ENCODE data around the gene CDK6.
"Not testable (repeated sequence)": the region's sequence is repeated elsewhere in the genome, so short reads cannot be mapped to it uniquely, and the experiment has no call there.

CDK6 gene

DNA sequence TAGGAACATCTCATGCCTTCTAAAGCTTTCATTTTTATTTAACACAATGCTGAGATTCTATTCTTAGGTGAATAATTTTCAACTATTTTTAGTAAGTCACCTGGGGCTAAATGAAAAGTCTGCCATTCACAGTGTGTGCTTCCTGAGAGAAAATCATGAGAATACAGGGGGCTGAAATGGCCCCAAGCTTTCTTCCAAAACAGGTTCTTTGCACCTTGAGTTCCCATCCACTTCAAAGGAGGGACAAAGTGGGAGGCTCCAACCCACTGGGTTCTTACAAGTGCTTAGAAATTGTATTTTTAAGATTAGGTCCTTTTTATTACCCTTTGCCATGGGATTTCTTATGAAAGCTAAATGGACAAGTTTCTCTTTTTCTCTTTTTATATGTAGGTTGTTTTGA, 224.6 kb downstream of the CDK6 start:
- DNase-seq: no peak

DNA sequence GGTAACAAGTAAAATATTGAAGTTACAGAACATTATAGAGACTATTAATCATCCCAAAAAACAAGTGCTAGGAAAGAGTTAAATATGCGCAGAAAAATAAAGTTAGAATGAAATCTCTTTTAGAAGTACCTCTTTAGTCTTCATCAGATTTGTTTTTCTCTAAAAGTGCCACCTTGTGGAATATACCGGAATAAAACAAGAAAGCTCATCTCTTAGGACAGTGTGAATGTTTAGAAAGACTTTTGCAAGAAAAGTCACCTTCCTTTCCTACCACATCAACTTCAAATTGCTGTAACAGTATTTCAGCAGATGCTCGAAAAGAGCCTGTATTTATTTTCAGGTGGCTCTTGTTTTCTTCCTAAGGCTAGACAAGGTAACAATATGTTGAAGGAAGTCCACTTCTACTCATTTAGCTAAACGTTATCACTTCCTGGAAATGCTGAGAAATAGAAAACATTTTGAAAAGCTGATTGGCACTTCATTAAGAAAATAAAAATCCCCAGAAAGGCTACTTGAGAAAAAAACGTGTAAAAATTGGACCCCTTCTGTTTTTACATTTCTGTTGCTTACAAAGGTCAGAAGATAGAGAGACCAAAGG, 226.4 kb downstream of the CDK6 start:
- no peak for DNase-seq

DNA sequence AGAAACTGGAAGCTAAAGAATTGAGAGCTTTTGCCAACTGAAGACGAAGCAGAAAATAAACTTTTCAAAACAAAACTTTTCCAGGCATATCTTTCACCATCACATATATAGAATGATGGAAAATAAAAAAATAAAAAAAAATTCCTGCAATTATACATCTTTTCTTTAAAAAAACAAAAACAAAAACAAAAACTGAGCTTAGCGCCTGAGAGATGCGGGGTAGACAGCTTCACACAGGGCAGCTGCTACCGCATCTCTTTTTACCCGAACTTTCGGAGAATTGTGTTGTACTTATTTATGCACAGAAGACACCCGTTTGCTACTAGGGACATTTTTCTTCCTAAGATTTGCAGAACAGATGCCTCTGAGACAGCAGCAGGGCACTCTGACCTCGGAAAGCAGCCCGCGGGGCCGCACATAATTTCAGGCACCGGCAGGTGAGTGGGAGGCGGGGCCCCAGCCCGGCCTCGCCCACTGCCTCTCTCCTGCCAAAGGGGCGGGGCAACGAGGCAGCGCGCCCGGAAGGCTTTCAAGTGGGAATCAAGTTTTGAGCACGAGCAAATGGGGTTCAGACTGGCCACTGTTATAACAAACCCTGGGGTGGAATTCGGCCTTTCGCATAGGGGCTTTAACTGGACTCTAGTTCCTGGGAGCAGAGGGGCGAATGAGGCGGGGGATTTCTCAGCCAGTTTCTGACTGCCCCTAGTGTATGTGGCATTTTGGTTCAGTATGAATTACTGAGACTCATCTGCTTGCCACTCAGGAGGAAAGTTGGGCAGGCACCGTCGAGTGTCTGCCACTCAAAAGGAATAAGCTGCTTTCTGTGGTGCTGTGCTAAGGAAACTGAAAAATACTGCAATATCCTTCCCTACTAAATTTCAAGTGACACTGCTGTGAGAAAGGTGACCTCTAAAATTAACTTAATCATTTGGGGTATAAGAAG, 227.7 kb downstream of the CDK6 start:
- DNase-seq: no peak

DNA sequence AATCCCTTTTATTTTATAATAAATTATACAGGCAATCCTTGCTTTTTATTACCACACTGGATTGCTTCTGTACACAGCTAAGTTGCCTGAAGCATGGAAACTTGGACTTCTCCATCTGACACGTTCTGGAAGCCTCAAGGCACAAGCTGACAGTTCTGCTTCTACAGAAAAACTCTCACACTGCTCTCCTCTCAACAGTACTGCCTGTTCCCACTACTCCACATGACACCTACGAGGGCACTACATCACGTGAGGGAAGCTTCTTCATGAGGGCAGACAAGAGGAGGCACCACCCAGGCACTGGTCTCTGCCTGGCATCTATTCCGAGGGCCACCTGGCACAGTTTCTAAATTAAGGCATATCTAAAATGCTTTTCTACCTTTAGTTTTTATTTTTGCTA, 229.4 kb downstream of the CDK6 start:
- DNase-seq: no peak

DNA sequence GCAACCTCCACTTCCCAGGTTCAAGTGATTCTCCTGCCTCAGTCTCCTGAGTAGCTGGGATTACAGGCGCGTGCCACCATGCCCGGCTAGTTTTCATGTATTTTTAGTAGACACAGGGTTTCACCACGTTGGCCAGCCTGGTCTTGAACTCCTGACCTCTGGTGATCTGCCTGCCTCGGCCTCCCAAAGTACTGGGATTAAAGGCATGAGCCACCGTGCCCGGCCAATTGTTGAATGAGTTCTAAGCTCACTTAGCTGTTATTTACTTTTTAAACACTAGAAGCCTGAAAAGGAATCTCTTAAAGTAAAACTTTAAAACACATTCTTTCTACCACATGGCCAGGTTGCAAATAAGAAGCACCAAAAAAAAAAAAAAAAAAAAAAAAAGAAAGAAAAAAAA, 231.9 kb downstream of the CDK6 start:
- DNase-seq: not testable (repeated sequence)

DNA sequence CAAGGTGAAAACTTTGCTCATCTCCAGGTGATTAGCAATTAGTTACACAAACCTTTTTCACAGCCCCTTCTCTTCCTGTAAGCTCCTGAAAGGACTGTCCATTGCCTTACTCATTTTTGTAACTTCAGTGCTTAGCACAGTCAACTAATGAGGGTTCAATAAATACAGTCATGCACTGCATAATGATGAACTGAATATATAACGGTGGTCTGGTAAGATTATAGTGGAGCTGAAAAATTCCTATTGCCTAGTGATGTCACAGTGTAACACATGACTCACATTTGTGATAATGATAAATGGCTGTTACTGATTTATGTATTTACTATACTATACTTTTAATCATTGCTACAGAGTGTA, 233.3 kb downstream of the CDK6 start:
- DNase-seq: no peak

DNA sequence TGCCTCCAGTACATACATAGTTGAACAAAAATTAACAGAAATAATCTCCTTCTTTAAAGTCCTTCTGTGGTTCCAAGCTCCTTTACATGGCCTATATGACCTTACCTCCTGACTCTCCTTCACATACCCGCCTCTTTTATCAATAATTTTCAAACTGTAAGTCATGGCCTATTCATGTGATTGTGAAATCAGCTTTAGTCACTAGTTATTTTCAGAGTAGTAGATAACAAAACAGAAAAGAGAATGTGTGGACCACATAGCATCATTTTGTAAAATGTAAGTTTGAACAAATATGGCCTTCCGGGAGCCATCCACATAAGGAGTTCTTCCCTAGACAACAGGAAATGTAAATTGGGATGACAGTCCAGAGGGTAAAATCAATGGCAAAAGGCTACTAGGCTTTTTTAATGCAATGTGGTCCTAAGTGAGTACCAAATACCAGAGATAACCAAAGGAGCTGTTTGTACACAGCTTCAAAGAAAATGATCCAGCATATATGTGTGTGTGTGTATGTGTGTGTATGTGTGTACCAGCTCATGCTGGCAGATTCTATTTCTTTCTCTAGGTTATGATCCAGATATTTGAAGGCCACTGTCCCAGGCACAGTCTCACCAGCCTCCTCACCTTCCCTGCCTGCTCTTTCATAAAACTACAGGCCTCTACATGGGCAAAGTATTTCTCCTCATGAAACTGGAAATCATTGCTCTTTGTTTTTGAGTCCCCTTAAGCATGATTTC, 233.9 kb downstream of the CDK6 start:
- no peak for DNase-seq

DNA sequence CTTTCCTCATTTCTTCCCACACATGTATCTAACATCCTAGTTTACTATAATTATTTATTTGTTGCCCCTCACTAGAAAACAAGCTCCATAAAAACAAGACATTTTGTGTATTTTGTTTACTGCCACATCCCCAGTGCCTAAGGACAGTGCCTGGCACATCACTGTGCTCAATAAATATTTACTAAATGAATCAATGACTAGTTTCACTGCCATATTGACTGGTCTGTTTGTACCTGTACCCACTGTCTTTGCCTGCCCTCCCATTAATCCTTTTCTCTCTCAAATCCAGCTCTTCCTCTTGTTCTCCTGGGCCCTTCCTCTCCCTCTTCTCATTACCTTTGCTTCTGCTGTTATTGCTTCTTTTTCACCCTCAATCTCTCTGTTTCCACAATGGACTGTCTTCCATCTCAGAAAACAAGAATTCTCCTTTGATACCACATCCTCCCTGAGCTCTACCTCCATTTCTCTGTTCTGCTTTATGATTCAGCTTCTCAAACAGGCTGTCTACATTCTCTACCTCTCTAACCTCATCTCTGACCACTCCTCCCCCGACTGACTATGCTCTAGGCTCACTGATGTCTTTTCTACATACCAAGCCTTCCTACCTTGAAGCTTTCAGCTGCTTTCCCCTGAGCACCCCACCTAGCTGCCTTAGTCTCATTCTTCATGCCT, 237.9 kb downstream of the CDK6 start:
- DNase-seq: no peak

DNA sequence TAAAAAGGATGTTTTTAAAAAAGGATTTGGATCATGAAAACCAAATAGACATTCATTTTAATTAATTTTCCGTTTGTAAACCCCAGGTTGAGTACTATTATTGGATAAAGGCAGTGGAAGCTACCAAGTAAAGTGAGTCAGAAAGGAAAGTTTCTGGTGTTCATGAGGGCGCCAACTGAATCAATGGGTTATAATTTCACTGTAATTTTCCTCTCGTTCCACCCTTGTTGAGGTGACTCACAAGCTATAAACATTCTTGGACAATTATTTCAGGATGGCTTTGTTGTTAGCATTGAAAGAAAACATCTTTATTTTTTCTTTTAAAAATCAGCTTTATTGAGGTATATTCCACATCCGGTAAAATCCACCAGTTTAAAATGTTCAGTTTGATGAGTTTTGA, 241.1 kb downstream of the CDK6 start:
- no peak for DNase-seq

DNA sequence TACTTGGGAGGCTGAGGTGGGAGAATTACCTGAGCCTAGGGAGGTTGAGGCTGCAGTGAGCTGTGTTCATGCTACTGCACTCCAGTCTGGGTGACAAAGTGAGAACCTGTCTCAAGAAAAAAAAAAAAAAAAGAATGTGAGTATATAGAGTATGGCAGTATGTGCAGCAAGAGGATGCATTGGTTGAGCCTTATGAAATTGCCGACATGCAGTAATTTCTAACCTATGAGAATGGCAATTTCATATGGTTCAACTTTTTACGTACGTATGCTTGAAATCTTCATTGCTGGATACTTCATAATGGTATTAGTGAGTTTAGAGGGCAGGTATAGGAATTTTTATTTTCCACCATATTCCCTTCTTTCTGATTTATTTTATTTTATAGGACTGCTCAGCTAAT, 241.6 kb downstream of the CDK6 start:
- DNase-seq: no peak

DNA sequence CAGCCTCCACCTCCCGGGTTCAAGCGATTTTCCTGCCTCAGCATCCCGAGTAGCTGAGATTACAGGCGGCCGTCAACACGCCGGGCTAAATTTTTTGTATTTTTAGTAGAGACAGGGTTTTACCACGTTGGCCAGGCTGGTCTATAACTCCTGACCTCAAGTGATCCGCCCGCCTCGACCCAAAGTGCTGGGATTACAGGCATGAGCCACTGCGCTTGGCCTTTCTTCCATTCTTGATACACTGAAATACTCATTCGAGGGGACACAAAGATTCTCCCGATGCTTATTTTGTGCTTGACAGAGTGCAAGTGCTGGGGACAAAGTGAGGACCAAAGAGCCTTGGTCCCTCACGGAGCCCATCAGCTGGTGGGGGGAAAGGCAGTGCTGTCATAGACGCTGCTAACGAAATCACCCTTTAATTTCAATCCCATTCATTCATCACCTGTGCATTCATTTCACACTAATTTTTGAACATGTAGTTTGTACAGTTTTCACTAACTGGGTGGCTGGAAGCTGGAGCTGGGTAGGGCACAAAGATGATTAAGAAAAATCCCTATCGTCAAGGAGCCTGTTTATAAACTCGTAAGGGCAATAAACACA, 245.6 kb downstream of the CDK6 start:
- DNase-seq: no peak

DNA sequence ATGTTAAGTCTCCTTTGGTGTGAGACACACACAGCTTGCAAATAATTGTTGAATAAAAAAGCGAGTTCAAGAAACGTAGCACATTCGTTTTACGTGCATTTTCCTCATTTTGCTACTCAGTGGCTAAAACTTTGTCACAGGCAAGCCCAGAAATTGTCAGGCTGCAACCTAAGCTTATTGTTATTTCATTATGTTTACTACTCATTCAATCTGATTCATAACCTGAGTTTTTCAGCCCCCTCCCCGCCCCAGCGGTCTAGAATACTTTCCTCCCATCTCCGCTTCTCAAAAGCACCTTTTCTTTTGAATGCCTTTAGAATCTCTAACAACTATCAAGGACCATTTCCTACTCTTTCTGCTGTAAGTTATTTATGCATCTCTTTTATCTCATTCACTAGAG, 247.3 kb downstream of the CDK6 start:
- no peak for DNase-seq

DNA sequence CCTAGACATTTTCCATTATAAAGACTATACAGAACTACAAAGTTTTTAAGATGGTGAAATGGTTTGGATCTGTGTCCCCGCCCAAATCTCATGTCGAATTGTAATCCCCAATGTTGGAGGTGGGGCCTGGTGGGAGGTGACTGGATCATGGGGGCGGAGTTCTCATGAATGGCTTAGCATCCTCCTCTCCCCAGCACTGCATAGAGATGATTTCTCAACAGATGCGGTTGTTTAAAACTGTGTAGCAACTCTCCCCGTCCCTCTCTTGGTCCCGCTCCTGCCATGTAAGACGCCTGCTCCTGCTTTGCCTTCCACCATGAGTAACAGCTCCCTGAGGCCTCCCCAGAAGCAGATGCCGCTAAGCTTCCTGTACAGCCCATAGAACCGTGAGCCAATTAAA, 247.8 kb downstream of the CDK6 start:
- no peak for DNase-seq

DNA sequence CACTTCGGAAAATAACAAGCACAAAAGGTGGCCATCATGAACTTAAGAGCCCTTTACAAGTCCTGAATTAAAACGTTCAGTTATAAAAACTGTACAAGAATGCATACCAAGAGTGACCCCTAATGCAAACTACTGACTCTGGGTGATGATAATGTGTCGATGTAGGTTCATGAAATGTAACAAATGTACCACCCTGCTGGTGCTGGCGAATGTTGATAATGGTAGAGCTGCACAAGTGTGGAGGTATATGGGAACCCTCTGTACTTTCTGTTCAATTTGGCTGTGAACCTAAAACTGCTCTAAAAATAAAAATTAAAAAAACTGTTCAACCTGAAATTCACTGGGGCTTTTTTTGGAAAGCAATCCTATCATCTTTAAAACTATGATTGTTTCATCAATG, 249.5 kb downstream of the CDK6 start:
- DNase-seq: no peak

DNA sequence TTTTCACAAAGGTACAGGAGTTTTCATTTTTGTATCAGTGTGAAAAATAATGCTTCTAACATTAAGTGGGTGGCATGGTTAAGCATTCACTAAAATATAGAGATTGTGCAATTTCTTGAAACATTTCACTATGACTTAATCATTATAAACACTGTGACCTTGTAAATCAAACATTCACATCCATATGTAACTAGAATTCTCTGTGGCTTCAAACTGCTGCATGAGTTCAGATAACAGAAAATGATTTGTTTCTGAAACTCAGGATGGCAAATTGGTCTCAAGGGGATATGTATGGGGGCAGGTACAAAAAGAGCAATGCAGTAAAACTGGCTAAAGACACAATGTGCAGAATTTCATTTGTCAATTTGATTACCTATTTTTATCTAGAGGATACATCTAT, 250.0 kb downstream of the CDK6 start:
- no peak for DNase-seq

DNA sequence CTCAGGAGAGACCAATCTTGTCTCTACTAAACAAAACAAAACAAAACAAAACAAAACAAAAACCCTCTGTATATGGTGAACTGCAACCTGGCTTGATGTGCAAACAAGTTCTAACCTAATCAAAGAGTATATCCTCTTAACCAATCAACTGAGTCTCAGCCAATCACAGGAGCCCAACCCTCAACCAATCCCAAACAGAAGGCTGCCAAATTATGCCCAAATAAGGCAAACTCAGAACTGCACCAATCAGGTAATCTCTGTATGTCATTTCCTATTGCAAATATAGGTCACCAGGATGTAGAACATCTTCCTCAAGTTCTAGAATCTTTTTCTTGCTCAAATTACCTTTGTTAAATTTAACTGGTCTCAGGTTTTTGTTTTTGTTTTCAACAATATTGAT, 251.4 kb downstream of the CDK6 start:
- DNase-seq: peak in 1 of 2 donors; percentile 37

DNA sequence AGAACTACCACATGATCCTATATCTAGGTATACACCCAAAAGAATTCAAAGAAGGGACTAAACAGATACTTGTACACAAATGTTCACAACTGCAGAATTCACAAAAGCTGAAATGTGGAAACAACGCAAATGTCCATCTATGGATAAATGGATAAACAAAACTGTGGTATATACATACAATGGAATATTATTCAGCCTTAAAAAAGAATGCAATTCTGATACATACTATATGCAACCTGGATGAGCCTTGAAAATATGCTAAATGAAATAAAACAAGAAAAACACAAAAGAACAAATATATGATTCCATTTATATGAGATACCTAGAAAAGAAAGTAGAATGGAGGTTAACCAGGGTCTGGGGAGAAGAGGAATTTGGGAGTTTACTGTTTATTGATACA, 253.4 kb downstream of the CDK6 start:
- no peak for DNase-seq

DNA sequence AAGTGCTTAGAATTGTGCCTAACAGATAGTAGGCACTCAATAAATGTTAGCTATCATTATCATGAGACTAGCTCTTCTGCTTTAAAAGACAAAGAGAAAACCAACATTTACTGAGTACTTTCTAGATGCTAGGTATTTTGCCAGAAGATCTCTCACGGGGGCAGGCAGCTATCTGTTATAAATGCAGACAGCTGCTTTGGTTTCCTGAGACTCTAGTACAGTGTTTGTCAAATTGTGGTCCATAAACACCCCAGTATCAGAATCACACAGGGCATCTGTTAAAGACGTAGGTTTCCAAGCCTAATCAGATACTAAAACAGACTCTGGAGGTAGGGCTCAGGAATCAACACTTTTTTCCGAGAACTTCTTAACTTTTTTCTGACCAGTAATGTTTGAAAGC, 260.1 kb downstream of the CDK6 start:
- no peak for DNase-seq

DNA sequence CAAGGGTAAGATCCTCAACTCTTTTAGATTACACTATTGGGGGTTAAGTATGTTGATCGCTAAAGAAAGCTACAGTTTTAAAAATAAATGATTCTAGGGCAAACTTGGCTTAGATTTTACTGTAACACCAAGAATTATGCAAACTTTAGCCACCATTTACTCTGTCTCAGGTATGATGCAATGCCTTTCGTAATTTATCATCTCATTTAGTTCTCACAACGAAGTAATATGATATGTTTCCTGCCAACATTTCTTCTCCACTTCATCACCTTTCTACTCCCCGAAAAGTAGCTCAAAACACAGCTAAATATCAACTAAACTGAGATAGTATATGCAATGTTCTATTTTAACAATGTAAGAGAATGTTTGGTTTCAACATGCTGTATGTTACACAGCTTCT, 267.2 kb downstream of the CDK6 start:
- DNase-seq: no peak

DNA sequence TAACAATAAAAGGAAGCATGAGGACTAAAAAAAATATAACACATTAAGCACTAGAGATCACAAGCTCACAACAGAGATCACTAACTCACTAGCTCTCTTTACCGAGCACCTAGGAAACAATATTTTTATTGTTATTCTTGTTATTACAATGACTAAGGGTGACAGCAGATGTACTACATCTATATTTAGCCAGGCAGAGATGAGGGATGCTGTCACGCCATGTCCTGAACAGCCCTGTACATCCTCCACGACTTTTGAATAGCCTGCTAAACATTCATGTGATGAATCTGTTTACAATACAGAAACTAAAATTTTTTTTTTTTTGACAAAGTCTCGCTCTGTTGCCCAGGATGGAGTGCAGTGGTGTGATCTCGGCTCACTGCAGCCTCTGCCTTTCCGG, 268.9 kb downstream of the CDK6 start:
- DNase-seq: no peak

DNA sequence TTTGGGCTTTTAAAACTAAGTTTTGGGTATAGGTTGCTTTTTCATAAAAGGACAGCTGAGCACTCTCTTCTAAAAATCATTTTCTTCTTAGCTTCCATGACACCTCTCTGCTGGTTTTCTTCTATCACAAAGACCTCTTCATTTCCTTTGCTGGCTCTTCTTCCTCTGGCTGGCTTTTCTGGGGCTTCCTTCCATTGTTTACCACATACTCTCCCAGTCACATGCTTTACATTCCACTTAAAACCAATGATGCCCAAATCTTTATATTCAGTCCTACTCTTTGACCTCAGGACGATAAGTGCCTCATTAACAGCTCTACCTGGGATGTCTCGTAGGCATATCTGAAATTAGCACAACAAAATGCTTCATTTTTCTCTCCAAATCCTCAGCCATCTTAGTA, 273.0 kb downstream of the CDK6 start:
- no peak for DNase-seq

DNA sequence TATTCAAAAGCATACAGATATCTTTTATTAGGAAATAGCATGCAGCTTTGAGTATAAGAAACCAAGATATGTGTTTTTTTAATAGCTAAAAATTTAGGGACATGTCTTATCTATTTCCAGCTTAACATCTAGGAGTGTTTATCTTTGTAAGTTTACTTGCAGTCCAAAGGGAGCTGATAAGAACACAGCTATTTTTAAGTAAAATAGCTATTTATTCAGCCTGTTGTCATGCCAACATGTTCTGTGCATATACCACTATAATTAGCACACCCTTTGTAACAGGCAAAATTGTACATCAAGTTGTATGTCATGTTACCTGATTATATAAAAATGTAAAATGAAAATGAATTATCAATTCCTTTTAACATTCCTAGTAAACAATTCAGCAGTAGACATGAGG, 275.8 kb downstream of the CDK6 start:
- no peak for DNase-seq

DNA sequence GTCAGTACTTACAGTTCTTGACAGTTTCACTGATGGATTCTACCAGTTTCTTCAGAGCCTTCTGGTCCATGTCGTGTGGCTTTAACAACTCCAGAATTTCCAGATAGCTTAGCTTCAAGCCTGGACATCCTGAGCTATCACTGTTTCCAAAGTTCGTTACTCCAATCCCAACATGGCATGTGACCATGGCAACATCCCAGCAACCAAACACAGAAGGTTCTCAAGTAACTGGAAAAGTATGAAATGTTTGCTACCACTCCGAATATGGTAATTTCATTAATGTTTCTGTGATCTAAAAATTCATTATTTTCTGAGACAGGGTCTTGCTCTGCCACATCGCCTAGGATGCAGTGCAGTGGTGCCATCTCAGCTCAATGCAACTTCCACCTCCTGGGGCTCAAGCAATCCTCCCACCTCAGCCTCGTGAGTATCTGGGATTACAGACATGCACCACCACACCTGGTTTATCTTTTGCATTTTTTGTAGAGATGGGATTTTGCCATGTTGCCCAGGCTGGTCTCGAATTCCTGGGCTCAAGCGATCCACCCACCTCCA, 278.5 kb downstream of the CDK6 start:
- DNase-seq: no peak

Data from CD4-positive, alpha-beta T cell treated with Interleukin-1 beta for 1 hour (primary cell).